Left ventricle myocardium inferior (tissue), 1 donor: ENCODE results near the gene HOXD12. TPM values are rescaled to one million over a fixed set of nuclear protein-coding genes. Genes with fewer than 3 reads are reported as not detected.

ENCODE experiments used
- DNase-seq: peaks from one replicate; pipeline ENCODE4 v3.0.0-alpha.2; 2020
- H3K27ac ChIP-seq: fragments of 200-600 bp; replicated peaks from 2 replicates; pipeline ENCODE4 v1.8.0; 2021
- H3K27me3 ChIP-seq: fragments of 200-600 bp; 2 replicates; pipeline ENCODE4 v1.8.0; 2021; ENCODE audit warnings: low read depth
- H3K36me3 ChIP-seq: fragments of 200-600 bp; 2 replicates; pipeline ENCODE4 v1.8.0; 2021
- H3K4me1 ChIP-seq: fragments of 200-600 bp; 2 replicates; pipeline ENCODE4 v1.8.0; 2021
- H3K4me3 ChIP-seq: fragments of 200-600 bp; 2 replicates; pipeline ENCODE4 v1.8.0; 2021; ENCODE audit warnings: mild to moderate bottlenecking, moderate library complexity
- H3K9me3 ChIP-seq: fragments of 200-600 bp; replicated peaks from 2 replicates; pipeline ENCODE4 v1.8.0; 2021
- intact Hi-C: fragments of 100-400 bp; cut with micrococcal nuclease; formaldehyde crosslinking; loops from one replicate; pipeline ENCODE4 v1.11.0; 2022
- total RNA-seq: library from RNA; stranded (reverse); fragmentation: NEBNext Ultra II Directional; extraction: Animal tissue kit (Norgen Biotek cat#: 25700); gene quantifications from one replicate; pipeline ENCODE4 v1.2.1, GENCODE V29; 2021
- TF ChIP-seq, protein P1 (sequence below): fragments of 200-600 bp; IDR thresholded peaks from 2 replicates; pipeline ENCODE4 v1.8.0; 2021; ENCODE audit warnings: antibody characterized with exemption, mild to moderate bottlenecking, borderline replicate concordance
- donor health status: DM: no; HTN: yes; CAD: no; lungs with severe emphysema.

The HOXD12 gene
- total RNA-seq, 1 donor from 2014 or later, result not detected

DNA sequence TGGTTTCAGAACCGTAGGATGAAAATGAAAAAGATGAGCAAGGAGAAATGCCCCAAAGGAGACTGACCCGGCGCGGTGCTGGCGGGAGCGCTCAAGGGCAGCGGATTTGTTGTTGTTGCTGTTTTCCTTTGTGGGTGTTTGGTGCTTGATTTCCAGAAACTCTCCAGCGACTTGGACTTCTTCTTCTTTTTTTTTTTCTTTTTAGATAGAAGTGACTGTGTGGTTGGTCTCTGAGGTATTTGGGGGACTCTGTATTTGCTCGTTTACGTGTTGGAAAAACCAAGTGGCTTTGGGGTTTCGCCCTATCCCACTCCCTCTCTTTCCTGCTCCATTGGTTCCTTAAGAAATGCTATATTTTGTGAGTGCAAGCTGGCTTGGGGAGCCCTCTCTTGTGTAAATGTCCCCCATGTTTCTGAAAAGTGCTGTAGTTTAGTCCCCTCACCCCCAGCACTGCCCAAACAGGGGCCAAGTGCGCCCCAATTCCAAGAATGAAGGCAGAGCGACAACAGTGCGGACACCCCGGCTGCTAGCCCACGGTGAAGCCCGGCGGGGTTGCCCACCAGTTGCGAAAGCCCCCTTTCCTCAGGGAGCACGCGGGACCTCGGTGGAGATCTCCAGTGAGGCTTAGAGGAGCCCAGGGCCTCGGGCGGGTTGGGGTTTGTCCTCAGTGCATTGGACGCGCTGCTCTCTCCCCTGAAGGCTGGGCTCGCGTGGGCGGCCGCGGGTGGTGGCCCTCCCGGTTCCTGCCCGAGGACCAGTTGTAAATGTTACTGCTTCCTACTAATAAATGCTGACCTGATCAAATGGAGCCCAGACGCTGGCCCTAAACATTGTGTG lies 24.7 kb downstream of the HOXD12 start:
- intact Hi-C loops, result no loop called here
- Histone ChIP-seq H3K4me1 (peaks cover 34% of the 10 kb centered on the region), H3K4me3 (peak overlapping the region; percentile 61), H3K27me3 (peaks cover 99% of the 10 kb centered on the region), H3K9me3 (no peaks in the 10 kb centered on the region), H3K36me3 (no peaks in the 10 kb centered on the region), H3K27ac (no peak overlapping the region)
- TF ChIP-seq, protein P1, sequence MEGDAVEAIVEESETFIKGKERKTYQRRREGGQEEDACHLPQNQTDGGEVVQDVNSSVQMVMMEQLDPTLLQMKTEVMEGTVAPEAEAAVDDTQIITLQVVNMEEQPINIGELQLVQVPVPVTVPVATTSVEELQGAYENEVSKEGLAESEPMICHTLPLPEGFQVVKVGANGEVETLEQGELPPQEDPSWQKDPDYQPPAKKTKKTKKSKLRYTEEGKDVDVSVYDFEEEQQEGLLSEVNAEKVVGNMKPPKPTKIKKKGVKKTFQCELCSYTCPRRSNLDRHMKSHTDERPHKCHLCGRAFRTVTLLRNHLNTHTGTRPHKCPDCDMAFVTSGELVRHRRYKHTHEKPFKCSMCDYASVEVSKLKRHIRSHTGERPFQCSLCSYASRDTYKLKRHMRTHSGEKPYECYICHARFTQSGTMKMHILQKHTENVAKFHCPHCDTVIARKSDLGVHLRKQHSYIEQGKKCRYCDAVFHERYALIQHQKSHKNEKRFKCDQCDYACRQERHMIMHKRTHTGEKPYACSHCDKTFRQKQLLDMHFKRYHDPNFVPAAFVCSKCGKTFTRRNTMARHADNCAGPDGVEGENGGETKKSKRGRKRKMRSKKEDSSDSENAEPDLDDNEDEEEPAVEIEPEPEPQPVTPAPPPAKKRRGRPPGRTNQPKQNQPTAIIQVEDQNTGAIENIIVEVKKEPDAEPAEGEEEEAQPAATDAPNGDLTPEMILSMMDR, result no peak
- DNase-seq, result no peak

DNA sequence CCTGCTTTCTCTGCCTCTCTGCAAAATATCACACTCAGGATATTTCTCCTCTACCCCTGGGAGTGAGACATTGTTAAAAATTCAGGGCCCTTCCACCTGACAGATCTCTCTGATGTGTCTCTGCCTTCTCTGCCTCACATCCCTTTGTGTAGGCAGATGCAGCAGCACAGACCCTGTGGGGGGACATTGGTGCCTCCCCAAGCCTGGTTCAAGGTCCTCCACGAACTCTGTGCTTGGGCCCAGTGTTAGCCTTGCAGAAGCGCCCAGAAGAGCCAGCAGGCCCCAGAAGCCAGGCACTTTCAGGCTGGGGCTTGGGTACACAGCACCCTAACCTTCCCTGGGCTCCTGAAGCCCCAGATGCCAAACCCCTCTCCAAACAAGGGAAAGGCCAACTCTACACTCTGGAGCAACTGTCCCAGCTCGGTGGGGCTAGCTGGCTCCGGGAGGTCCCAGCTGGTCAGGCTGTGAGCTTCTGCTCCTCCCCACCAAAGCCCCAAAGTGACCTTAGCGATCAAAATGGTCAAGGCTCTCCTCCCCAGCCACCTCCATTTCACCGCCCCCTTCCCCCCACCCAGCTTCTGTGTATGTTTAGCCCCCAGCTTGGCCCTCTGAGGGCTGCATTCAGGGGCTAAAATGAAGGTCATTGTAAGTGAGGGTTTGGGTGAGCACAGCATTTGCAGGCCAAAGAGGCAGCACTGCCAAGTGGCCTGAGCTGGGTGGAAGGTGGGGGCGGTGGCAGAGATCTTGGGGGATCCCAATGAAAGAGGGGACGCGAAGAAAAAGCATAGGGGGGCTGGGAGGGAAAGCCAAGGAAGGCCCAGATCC lies 25.6 kb downstream of the HOXD12 start:
- Histone ChIP-seq H3K4me1 (peaks cover 39% of the 10 kb centered on the region), H3K36me3 (no peaks in the 10 kb centered on the region), H3K27ac (no peak overlapping the region), H3K9me3 (no peaks in the 10 kb centered on the region), H3K27me3 (peaks cover 99% of the 10 kb centered on the region), H3K4me3 (no peak overlapping the region)
- DNase-seq, result no peak
- intact Hi-C loops, result no loop called here
- TF ChIP-seq, protein P1, result no peak

DNA sequence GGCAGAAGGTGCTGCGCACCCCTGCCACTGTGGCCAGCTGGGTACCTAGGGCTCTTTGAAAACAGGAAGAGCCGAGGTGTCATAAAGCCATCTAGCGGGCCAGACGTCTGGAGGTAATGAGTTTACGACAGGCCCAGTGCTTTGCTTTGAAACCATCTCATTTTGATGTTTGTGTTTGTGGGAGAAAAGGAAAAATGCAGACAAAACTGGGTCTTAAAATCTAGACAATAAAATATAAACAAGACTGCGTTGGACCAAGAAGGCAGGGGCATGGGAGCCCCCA lies 26.1 kb downstream of the HOXD12 start:
- TF ChIP-seq, protein P1, result no peak
- Histone ChIP-seq H3K27me3 (peaks cover 99% of the 10 kb centered on the region), H3K9me3 (no peaks in the 10 kb centered on the region), H3K36me3 (no peaks in the 10 kb centered on the region), H3K27ac (no peak overlapping the region), H3K4me1 (peaks cover 45% of the 10 kb centered on the region), H3K4me3 (no peak overlapping the region)
- no peak for DNase-seq
- intact Hi-C loops, result no loop called here

DNA sequence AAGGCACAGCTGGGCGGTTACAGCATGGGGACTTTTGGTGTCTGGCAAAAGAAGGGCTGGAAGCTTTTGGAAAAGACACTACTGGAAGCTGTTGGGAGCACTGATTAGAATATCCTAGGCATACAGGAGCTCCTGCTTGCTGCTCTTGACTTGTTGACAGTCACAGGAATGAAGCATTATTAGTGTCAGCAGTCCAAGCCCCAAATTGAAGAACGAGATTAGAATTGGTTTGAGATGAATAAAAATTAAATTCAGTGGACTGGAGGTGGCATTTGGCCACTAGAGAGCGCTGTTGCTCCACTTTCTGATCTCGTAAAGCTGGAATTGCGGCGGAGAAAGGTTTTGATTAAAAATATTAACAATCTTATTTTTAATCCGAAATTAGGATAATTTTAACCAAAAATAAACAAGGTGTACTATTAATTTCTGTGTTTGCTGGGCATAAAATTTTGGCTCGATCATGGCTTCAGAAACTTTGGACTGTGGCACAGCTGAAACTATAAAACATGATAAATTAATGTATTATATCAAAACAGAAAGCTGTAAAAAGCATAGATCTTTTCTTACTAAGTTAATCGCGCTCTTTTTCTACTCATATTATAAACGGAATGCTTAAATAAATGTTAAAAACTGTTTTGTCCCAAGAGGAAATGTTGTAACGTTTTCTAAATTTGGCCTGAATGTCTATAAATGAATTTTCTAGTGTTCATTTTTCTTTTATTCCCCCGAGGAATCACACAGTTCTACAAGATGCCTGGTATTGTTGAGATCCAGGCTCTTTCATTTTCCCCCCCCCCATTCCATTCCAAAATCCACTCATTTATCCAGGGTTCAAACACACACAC lies 27.6 kb downstream of the HOXD12 start:
- Histone ChIP-seq H3K27ac (no peak overlapping the region), H3K9me3 (no peaks in the 10 kb centered on the region), H3K27me3 (peaks cover 99% of the 10 kb centered on the region), H3K4me1 (peaks cover 44% of the 10 kb centered on the region), H3K36me3 (no peaks in the 10 kb centered on the region), H3K4me3 (no peak overlapping the region)
- peak; percentile 55 for DNase-seq
- TF ChIP-seq, protein P1, result peak; percentile 92
- intact Hi-C loops, result no loop called here

DNA sequence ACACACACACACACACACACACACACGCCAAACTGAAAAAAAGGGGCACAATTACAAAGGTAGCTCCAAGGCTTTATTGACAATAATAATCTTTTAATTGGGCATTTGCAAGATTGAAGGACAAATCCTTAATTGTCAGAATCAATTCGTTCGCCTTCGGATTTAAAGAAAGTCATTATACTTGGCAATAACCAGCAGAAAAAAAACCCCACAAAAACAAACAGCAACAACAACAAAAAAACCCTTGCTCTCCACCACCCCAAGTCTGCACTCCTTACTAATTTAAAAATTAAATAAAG lies 28.1 kb downstream of the HOXD12 start:
- no peak for DNase-seq
- intact Hi-C loops, result no loop called here
- TF ChIP-seq, protein P1, result no peak
- H3K4me3 ChIP-seq, result no peak overlapping the region
- no peaks in the 10 kb centered on the region for H3K9me3 ChIP-seq
- peaks cover 38% of the 10 kb centered on the region for H3K4me1 ChIP-seq
- H3K27ac ChIP-seq, result no peak overlapping the region
- no peaks in the 10 kb centered on the region for H3K36me3 ChIP-seq
- H3K27me3 ChIP-seq, result peaks cover 99% of the 10 kb centered on the region
